Thymus (tissue), 11 donors: ENCODE data around the gene NEDD4. TPM values are rescaled to one million over a fixed set of nuclear protein-coding genes. Genes with fewer than 3 reads are reported as not detected.

Experiments used
- DNase-seq, 9 donors: peaks; one replicate each; pipeline ENCODE4 v3.0.0-alpha.2; 2013; ENCODE audit warnings: low spot score in 9 of 9, low read depth in 6 of 9, missing footprints in 1 of 9
- H3K27ac ChIP-seq, 2 donors: one replicate each; pipeline ENCODE4 v1.5.1; 2013; ENCODE audit warnings: control low read depth in 1 of 2, low read depth in 1 of 2, low read length in 1 of 2, mild to moderate bottlenecking in 1 of 2, moderate library complexity in 1 of 2
- H3K27me3 ChIP-seq, 2 donors: one replicate each; pipeline ENCODE4 v1.5.1; 2013; ENCODE audit warnings: low read length in 1 of 2; ENCODE audit not compliant: control insufficient read depth in 2 of 2, insufficient read depth in 1 of 2
- H3K36me3 ChIP-seq, 2 donors: one replicate each; pipeline ENCODE4 v1.5.1; 2013; ENCODE audit warnings: low read length in 1 of 2, mild to moderate bottlenecking in 1 of 2, moderate library complexity in 1 of 2; ENCODE audit not compliant: control insufficient read depth in 2 of 2, insufficient read depth in 2 of 2
- H3K4me1 ChIP-seq, 2 donors: one replicate each; pipeline ENCODE4 v1.5.1; 2013; ENCODE audit warnings: low read length in 2 of 2; ENCODE audit not compliant: control insufficient read depth in 2 of 2, insufficient read depth in 2 of 2
- H3K4me3 ChIP-seq, 2 donors: one replicate each; pipeline ENCODE4 v1.5.1; 2013; ENCODE audit warnings: low read length in 2 of 2, control low read depth in 1 of 2, mild to moderate bottlenecking in 1 of 2
- H3K9me3 ChIP-seq, 2 donors: one replicate each; pipeline ENCODE4 v1.5.1; 2013; ENCODE audit warnings: low read length in 1 of 2, mild to moderate bottlenecking in 1 of 2; ENCODE audit not compliant: control insufficient read depth in 2 of 2, insufficient read depth in 1 of 2
- WGBS: extraction: QIAGEN DNeasy Blood & Tissue Kit; methylation state at CpG from one replicate; pipeline ENCODE4 v1.1.7; 2013; 5-methylcytosine and 5-hydroxymethylcytosine counted together
- polyA plus RNA-seq: library from polyadenylated mRNA; stranded (reverse); fragments of 200-250 nt; gene quantifications from one replicate; pipeline ENCODE4 v1.2.3, GENCODE V29; 2013
- total RNA-seq: library from RNA; stranded (reverse); fragments of 120-200 nt; gene quantifications from one replicate; pipeline ENCODE4 v1.2.4, GENCODE V29; 2013
- donor health status: healthy.

The NEDD4 gene
- total and polyA plus RNA-seq, 2 donors: 4.4 to 8.8 TPM

DNA sequence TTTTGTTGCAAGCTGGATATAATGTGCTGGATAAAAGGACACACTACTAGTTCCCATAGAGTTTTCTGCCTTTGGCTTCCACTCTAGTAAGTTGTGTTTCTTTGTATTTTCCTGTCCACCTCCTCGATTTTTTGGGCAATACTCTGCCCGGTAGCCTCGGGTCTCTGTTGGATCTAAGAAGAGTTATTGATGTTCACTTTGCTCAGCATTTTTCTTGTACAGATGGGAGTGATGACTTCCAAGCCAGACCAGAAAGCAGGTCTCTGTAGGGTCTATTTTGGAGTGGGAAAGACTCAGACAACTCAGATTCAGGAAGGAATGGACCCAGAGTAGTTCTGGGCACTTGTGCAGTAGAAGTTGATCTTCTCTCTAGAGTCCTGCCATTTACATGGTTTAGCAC, 214.5 kb downstream of the NEDD4 start:
- H3K4me1 ChIP-seq: no peaks in the 10 kb centered on the region
- 94% methylated on average over 3 of the region's 3 CpGs for WGBS
- no peak overlapping the region for H3K4me3 ChIP-seq
- no peak overlapping the region for H3K27ac ChIP-seq
- H3K36me3 ChIP-seq: no peaks in the 10 kb centered on the region
- no peak for DNase-seq
- H3K27me3 ChIP-seq: no peaks in the 10 kb centered on the region
- no peaks in the 10 kb centered on the region for H3K9me3 ChIP-seq
